ENCODE measurements around the gene HLA-DOB.

- peak in 5 of 6 experiments; percentile 21 to 47 (median 45) for TF ChIP-seq CTCF (IDR thresholded peaks at IDR 0.05)
- no peak for TF ChIP-seq POLR2A (IDR thresholded peaks at IDR 0.05)
Observed at GRCh38 chr6:32825966-32826365, 9.2 kb upstream of the HLA-DOB start.

All from adrenal gland (tissue), 5 donors.